SU-DHL-6 (cell line): ENCODE results near the gene SSRP1.

Experiments
- H2AFZ ChIP-seq: fragments of 200-600 bp; sonication (generic); 2 replicates; pipeline ENCODE4 v1.6.1; 2014; ENCODE audit warnings: low read depth, mild to moderate bottlenecking, moderate library complexity, mixed read lengths, antibody characterized with exemption, low read length; ENCODE audit not compliant: severe bottlenecking
- H3F3A ChIP-seq: fragments of 200-600 bp; shearing (Covaris generic); 2 replicates; pipeline ENCODE4 v1.6.0; 2016; ENCODE audit warnings: antibody characterized with exemption, mild to moderate bottlenecking; ENCODE audit not compliant: insufficient read depth
- H3K27ac ChIP-seq: fragments of 200-600 bp; sonication (generic); 2 replicates; pipeline ENCODE4 v1.5.1; 2016; ENCODE audit warnings: low read depth, mild to moderate bottlenecking, low read length, moderate library complexity, mixed read lengths
- H3K27me3 ChIP-seq: fragments of 200-600 bp; sonication (generic), shearing (Covaris generic); 2 replicates; pipeline ENCODE4 v1.6.0; 2014; ENCODE audit warnings: mild to moderate bottlenecking, low read length
- H3K36me3 ChIP-seq: fragments of 200-600 bp; sonication (generic); 2 replicates; pipeline ENCODE4 v1.6.1; 2014; ENCODE audit warnings: mild to moderate bottlenecking, low read length, mixed read lengths
- H3K4me2 ChIP-seq: fragments of 300-600, 200-600 bp; shearing (Covaris generic), sonication (generic); 2 replicates; pipeline ENCODE4 v1.6.0; 2014; ENCODE audit warnings: low read length, low read depth, mild to moderate bottlenecking; ENCODE audit not compliant: poor library complexity, severe bottlenecking
- H3K4me3 ChIP-seq: fragments of 200-600 bp; sonication (generic); 2 replicates; pipeline ENCODE4 v1.5.1; 2014; ENCODE audit warnings: antibody characterized with exemption, low read length, mild to moderate bottlenecking, mixed read lengths; ENCODE audit not compliant: insufficient read depth, poor library complexity, severe bottlenecking
- H3K79me2 ChIP-seq: fragments of 200-600 bp; sonication (generic); 2 replicates; pipeline ENCODE4 v1.6.1; 2014; ENCODE audit warnings: mild to moderate bottlenecking, low read length, moderate library complexity; ENCODE audit not compliant: insufficient read depth
- H3K9ac ChIP-seq: fragments of 200-600 bp; sonication (generic); 2 replicates; pipeline ENCODE4 v1.7.0; 2014; ENCODE audit warnings: mild to moderate bottlenecking, low read length
- H3K9me2 ChIP-seq: fragments of 200-600 bp; sonication (generic); replicated peaks from 2 replicates; pipeline ENCODE4 v1.6.1; 2014; ENCODE audit warnings: low read length; ENCODE audit not compliant: insufficient read depth
- H3K9me3 ChIP-seq: fragments of 200-600 bp; sonication (generic); 2 replicates; pipeline ENCODE4 v1.6.1; 2014; ENCODE audit warnings: low read length, mixed read lengths; ENCODE audit not compliant: insufficient read depth
- H4K20me1 ChIP-seq: fragments of 200-600 bp; sonication (generic); 2 replicates; pipeline ENCODE4 v1.6.1; 2014; ENCODE audit warnings: low read depth, mild to moderate bottlenecking, antibody characterized with exemption, low read length, moderate library complexity, mixed read lengths
- EZH2phosphoT487 ChIP-seq: fragments of 200-600 bp; sonication (generic), shearing (Covaris generic); conservative IDR thresholded peaks from 2 replicates; pipeline ENCODE4 v1.6.1; 2018; ENCODE audit warnings: mild to moderate bottlenecking, antibody characterized with exemption, low read length, moderate library complexity, mixed read lengths
- TF ChIP-seq, protein P1 (sequence below): fragments of 200-600 bp; sonication (generic); IDR thresholded peaks from one replicate; pipeline ENCODE4 v1.5.1; 2017; ENCODE audit warnings: antibody characterized with exemption, mild to moderate bottlenecking, low read length, moderate library complexity; ENCODE audit not compliant: insufficient read depth, poor library complexity, severe bottlenecking

Gene SSRP1

DNA sequence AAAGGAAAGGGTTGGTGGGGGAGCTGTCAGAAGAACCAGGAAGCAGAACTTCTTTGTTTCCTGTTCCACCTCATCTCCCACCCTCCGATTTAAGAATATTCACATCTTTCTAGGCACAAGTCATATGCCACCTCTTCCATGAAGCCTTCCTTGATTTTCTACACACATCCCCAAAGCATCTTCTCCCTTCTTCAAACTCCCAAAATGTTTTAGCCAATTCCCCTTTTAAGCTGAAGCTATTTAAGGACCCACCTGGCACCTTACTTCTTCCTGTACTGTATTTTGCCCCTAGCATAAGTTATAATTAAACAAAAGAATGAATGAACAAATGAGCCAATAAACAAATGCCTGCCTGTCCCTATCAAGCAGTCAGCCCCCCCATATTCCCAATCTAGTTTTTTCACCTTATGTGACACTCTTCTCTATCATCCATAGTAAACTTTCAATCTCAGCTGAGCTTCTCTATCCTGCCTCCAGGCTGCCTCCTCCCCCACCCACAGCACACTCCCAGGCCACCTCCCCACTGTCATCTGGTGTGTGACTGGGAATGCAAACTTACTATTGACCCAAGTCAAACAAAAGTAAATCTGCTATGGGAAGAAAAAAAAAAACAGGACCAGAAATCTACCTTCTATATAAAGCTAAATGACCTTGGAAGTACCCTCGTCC lies 14.8 kb downstream of the SSRP1 start:
- Histone ChIP-seq H3K4me2 (no peak overlapping the region), H3K9ac (no peak overlapping the region), H3K36me3 (no peaks in the 10 kb centered on the region), H3K27me3 (no peaks in the 10 kb centered on the region), H2AFZ (no peak overlapping the region), H3K9me3 (no peaks in the 10 kb centered on the region), H3K79me2 (no peaks in the 10 kb centered on the region), H3F3A (peaks cover 6% of the 10 kb centered on the region; the same call in 1 of the 2 replicates), H3K4me3 (no peak overlapping the region), H3K27ac (no peak overlapping the region), H3K9me2 (no peaks in the 10 kb centered on the region), H4K20me1 (no peaks in the 10 kb centered on the region)
- TF ChIP-seq, protein P1, sequence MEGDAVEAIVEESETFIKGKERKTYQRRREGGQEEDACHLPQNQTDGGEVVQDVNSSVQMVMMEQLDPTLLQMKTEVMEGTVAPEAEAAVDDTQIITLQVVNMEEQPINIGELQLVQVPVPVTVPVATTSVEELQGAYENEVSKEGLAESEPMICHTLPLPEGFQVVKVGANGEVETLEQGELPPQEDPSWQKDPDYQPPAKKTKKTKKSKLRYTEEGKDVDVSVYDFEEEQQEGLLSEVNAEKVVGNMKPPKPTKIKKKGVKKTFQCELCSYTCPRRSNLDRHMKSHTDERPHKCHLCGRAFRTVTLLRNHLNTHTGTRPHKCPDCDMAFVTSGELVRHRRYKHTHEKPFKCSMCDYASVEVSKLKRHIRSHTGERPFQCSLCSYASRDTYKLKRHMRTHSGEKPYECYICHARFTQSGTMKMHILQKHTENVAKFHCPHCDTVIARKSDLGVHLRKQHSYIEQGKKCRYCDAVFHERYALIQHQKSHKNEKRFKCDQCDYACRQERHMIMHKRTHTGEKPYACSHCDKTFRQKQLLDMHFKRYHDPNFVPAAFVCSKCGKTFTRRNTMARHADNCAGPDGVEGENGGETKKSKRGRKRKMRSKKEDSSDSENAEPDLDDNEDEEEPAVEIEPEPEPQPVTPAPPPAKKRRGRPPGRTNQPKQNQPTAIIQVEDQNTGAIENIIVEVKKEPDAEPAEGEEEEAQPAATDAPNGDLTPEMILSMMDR, result no peak
- TF ChIP-seq EZH2phosphoT487, result no peak

DNA sequence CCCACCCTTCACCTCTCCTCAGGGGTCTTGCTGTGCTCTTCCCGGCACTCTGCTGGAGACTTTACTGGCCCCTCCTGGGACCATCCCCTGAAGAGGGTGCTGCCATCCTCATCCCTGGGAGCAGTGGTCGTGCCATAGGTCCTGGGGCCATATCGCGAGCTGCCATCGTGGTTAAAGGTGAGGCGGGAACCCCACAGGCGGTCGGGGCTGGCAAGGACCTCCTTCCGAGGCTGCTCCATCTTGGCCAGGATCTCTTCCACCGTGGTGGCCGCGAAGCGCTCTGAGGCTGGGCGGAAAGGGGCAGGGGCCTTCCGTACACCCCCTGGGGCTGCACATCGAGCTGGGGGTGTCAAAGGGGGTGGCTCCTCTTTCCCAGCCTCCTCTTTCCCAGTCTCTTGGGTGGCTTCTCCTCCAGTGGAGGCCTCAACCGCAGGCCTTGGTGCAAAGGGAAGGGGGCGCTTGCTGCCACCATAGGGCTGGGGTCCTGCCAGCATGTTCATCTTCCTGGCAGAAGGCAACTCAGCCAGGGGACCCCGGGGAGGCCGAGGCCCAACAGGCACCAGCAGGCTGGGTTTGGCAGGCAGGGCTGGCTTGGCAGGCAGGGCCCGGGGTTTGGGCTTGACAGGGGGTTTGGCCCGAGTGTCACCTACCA lies 15.5 kb downstream of the SSRP1 start:
- no peak overlapping the region for H3K9ac ChIP-seq
- H3K4me3 ChIP-seq, result no peak overlapping the region
- H3K9me3 ChIP-seq, result no peaks in the 10 kb centered on the region
- H3F3A ChIP-seq, result no peaks in the 10 kb centered on the region
- H3K27me3 ChIP-seq, result no peaks in the 10 kb centered on the region
- no peaks in the 10 kb centered on the region for H3K36me3 ChIP-seq
- no peaks in the 10 kb centered on the region for H3K79me2 ChIP-seq
- no peaks in the 10 kb centered on the region for H4K20me1 ChIP-seq
- no peak for TF ChIP-seq EZH2phosphoT487
- TF ChIP-seq, protein P1, result no peak
- no peaks in the 10 kb centered on the region for H3K9me2 ChIP-seq
- no peak overlapping the region for H3K4me2 ChIP-seq
- no peak overlapping the region for H2AFZ ChIP-seq
- no peak overlapping the region for H3K27ac ChIP-seq

DNA sequence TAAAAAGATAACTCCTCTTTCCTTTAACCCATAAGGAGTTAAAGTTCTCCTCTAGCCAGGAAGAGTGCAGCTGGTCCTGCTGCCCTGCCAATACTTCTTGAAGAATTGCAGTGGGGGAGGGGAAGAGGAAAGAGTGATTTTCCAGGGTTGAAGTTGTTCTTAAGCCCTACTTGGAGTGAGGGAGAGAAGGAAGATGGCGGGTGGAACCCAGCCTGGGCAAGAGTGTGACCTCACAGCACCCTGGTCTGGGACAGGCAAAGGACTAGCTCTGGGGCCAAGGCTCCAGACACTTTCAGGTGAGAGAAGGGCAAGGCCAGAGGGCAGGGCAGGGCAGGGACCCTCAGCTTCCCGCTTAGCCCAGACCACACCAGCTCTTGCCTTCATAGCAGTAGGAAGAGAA lies 17.5 kb downstream of the SSRP1 start:
- H2AFZ ChIP-seq, result no peak overlapping the region
- TF ChIP-seq, protein P1, result no peak
- no peak for TF ChIP-seq EZH2phosphoT487
- H3F3A ChIP-seq, result no peaks in the 10 kb centered on the region
- H3K4me3 ChIP-seq, result no peak overlapping the region
- H3K27me3 ChIP-seq, result no peaks in the 10 kb centered on the region
- no peaks in the 10 kb centered on the region for H3K79me2 ChIP-seq
- no peaks in the 10 kb centered on the region for H3K9me3 ChIP-seq
- no peak overlapping the region for H3K9ac ChIP-seq
- H3K27ac ChIP-seq, result no peak overlapping the region
- no peaks in the 10 kb centered on the region for H4K20me1 ChIP-seq
- no peaks in the 10 kb centered on the region for H3K36me3 ChIP-seq
- no peaks in the 10 kb centered on the region for H3K9me2 ChIP-seq
- H3K4me2 ChIP-seq, result no peak overlapping the region
